HG03159 (cell line): ENCODE results near the gene NRCAM.

Experiments
- ATAC-seq: cut with Tn5 transposase; IDR thresholded peaks from one replicate; pipeline ENCODE4 v1.9.1; 2021; ENCODE audit warnings: mild to moderate bottlenecking, moderate library complexity; ENCODE audit not compliant: unreplicated experiment

Gene NRCAM

DNA sequence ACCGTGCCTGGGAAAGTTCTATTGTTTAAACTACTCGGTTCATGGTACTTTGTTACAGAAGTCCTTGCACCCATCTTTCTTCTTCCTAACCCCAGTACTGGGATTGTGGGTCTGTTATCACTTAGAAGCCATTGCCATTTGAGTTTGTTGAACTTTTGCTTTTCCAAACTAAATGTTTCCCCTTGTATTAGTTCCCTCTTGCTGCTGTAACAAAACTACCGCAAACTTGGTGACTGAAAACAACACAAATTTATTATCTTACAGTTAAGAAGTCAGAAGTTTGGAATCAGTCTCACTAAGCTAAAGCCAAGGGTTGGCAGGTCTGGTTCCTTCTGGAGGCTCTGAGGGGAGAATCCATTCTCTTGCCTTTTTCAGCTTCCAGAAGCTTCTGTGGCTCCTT, 319.2 kb downstream of the NRCAM start:
- ATAC-seq, result no peak

DNA sequence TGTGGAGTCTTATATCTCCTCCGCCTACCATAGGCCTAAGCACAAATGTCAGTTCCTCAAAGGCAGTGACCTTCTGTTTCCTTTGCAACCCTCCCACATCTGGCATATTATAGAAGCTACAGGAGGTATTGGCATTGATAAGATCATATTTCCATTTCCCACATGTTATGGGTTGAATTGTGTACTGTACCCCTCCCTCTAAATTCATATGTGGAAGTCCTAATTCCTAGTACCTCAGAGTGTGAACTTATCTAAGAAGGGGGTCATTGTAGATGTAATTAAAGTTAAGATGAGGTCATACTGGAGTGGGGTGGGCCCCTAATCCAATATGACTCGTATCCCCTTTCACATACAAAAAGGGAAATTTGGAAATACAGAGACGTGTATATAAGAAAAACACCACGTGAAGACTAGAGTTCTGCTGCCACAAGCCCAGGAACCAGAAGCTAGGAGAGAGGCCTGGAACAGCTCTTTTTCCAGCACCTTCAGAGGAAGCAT, 320.0 kb downstream of the NRCAM start:
- ATAC-seq, result peak; percentile 28

DNA sequence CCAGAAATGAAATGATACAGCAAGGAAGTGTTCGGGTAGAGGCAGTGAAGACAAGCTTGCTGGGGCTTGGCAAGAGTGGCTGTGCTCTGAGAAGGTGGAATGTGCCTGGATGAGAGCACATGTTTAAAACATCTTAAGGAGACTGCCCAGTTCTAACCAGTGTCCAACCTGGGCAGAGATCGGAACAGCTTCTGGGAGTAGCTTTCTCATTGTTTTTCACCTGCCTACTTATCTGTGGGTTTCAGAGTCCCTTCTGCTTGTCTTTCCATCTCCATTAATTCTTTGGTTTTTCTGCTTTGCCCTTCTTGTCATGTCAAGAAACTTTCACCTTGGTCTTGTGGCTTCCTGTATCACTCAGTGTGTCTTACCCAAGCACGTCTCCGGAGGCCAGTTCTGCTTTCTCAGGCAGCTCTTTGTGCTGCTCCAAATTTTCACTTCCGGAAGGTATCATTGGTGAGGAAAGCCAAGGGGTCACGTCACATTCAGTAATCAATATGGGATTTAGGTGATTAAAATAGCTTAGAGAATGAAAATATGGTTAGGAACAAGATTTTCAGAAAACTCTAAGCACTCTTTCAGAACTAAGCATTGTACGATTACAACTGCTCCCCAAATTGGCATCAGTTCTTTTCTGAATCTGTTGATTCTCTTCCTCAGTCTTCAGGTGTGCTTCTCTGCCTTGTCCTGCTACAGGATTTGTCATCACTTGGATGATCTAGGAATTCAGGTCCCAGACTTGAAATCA, 320.6 kb downstream of the NRCAM start:
- ATAC-seq, result peak; percentile 97

DNA sequence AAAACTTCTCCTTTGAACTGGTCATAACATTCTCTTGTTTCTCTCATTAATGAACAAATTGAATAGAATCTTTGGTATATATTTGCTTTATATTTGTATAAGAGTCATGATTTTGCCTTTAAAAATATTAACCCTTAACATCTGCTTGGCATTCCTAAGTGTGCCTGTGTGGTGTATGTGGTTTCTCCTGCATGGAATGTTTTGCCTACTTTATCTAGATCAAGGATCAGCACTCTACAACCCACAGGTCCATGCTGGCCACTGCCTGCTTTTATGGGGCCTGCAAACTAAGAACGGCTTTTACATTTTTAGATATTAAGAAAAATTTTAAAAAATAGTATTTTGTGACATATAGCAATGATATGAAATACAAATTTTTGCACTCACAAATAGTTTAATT, 321.8 kb downstream of the NRCAM start:
- no peak for ATAC-seq

DNA sequence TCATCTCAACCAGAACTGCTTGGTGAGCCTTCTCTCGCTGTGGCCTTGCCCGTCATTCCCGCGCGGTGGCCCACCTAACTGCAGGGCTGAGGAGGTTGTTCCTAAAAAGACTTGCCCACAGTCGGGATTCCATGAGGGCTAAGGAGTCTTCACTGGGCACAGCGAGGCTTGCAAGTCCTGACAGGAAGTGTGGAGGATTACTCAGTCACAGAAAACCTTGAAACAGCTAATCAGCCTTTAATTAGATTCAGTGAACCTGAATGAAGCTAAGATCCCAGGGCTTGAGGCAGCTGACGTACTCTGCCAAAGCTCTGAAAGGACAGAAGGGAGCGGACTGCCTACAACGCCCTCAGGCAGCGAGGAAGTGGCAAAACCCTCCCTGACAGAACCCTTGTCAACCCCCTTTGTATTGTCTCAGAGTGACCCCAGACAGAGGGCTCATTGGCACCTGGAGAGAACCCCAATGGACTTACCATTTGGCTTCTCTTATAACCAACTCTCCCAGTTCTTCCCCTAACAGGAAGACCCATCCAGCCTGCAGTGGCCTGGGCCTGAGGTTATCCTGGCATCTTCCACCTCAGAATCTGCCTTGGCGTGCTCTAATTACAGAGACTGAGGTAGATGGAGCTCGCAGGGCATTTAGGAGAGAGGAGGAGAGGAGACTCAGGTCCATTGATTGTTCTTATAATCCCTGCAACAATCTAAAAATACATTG, 323.5 kb downstream of the NRCAM start:
- ATAC-seq, result no peak

DNA sequence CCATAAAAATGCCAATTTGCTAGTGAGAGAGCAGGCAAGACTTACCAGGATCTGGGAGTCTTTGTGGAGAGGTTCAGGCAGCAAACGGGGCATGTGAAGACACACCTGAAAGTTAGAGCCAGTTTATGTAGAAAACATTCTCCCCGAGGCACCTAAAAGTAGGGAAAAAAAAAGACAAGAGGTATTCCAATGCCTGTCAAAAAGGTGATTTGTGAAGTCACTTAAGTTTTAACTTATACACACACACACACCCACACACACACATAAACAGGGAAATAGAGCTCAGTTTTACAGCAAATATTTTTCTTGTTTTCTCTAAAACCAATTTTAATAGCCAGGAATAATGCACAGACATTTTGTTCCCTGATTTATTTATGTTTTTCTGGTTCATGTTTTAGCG, 326.0 kb downstream of the NRCAM start, which contains the start of gene LAMB4:
TSS of gene LAMB4 (minus strand) at position 101 of the 400 bp plus-strand sequence. CDS start 7,197 bp downstream, outside the sequence.
- no peak for ATAC-seq

DNA sequence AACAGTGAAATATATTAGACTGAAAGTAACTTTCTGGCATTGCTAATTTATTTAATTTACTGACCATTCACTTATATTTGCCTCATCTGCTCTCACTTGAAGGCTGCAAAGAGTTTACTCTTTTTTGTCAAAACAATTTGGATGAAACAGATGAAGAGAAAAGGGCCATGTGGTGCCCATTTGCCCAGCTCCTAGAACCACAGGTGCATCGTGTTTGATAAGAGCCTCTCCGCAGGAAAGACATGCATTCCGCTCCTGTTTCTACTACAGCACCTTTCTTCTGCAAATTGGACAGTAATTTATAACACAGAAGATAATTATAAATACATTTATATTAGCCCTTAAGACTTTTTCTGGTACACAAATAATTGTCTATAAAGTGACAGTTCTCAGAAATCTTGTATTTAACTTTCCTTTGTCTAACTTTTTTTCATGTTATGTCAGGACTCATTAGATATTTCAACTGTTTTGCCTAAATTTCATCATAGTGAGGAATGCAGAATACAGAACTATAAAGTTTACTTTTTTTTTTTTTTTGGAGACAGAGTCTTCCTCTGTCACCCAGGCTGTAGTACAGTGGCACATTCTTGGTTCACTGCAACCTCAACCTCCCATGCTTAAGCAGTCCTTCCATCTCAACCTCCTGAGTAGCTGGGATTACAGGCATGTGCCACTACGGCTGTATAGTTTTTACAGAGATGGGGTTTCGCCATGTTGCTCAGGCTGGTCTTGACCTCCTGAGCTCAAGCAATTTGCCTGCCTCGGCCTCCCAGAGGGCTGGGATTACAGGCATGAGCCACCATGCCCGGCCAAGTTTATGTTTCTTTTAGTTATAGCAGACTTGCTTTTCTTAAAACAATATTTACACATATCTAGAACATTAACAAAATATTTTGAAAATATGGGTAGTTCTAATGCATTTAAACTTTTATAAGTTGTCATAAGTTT, 326.9 kb downstream of the NRCAM start:
- no peak for ATAC-seq

DNA sequence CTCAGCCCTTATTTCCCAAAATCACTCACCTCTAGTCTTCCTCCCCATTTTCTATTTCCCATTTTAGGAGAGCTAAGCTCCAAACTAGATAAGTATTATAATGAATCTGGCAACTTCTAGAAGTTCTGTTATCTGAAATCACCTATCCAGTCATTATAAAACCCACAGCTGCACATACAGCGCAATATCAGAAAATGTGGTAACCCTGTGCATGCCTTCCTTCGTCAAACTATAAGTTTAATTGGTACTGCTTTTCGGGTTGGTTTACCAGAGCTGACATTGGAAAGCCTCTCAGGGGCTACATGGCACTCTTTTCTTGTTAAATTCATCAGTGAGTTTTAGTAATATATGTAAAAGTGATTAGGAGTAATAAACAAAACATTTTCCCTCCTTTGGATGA, 327.7 kb downstream of the NRCAM start:
- ATAC-seq, result no peak

DNA sequence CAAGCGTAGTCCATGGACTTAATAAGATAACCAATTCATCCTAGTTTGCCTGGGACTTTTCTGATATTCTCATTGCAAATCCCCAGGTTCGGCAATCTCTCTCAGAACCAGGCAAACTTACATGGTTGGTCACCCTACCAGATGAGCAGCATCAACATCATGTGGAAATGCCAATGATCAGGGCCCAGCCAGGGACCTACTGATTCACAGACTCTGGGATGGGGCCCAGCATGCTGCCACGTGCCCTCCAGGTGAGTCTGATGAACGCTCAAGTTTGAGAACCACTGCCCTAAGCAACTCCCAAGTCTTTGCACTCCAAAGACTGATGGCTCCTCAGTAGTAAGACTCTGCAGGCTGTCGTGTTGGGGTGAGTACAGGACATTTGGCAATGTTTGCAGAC, 328.8 kb downstream of the NRCAM start:
- no peak for ATAC-seq

DNA sequence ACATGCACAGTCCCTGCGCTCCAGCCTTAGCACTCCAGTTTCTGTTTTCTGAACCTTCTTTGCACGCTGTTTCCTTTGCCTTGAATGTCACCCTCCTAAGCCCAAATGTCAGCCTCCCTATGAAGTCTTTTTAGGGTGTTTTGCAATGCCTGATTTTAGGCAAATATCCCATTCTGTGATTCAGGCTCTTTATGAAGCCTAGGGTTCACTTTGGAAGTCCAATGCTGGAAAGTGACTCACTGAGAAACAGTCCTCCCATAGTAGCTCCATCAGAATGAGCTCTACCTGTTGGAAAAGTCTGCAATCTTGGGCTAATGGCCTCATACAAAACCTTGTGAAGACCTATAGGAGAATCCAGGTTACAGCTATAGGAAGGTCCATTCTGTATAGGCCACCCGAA, 331.4 kb downstream of the NRCAM start:
- no peak for ATAC-seq

DNA sequence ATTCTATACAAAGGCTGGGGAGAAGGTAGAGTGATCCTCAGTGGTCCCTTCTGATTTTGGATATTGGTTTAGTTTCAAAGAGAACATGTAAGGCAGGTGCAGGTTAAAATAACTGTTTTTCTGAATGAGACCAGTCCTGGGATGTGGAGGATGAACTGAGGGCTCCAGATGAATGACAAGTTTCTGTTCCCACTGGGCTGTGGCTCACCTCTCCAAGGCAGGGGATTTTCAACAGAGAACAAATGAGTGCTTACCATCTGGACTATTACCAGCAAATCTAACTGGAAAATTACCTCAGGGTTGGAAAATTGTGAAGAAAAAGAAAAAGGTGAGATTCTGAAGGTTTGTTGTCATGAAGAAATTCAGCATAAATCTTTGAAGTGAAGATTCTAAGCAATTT, 334.1 kb downstream of the NRCAM start:
- no peak for ATAC-seq

DNA sequence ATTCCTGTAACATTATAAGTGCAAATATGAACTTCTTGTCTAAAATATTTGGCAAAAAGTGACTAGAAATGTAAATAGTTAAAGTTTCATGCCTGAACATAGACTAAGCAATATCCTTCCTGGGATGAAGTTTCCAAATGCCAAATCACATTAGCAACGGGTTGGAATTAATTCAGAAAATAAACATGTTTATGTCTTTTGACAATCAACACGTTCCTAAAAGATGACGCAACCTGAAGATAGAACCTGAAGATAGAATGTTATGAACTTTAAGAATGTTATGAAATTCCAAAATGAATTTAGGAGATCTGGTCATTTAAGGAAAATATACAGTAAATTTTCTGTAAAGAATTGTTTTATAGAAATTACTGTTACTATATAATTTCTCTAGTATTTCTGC, 335.3 kb downstream of the NRCAM start:
- ATAC-seq, result no peak

DNA sequence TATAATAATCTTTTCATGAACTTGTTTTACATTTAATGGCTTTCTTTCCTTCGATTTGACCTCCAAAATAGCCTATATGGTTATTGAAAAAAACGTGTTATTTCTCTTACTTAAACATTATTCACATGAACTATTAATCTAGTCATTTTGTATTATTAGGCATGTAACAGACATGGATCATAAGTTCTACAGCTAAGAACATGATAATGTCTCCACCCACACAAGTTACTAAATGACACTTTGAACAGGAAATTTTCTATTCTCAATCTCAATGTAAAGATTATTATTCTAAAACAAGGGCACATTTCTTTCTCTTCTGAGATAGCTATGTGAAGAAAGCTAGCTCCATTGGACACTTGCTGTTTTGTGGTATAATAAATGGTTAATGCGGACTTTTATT, 336.0 kb downstream of the NRCAM start:
- no peak for ATAC-seq

DNA sequence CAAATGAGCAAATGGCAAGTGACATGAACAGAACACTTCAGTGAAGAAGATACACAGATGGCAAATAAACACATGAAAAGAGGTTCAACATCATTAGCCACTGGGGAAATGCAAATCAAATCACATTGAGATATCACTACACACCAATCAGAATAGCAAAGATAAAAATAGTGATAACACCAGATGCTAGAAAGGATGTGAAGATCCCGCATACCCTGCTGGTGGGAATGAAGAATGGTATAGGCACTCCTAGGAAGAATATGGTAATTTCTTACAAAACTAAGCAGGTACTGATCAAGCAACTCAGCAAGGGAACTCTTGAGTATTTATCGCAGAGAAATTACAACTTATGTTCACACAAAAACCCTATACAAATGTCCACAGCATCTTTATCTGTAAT, 337.3 kb downstream of the NRCAM start:
- no peak for ATAC-seq

DNA sequence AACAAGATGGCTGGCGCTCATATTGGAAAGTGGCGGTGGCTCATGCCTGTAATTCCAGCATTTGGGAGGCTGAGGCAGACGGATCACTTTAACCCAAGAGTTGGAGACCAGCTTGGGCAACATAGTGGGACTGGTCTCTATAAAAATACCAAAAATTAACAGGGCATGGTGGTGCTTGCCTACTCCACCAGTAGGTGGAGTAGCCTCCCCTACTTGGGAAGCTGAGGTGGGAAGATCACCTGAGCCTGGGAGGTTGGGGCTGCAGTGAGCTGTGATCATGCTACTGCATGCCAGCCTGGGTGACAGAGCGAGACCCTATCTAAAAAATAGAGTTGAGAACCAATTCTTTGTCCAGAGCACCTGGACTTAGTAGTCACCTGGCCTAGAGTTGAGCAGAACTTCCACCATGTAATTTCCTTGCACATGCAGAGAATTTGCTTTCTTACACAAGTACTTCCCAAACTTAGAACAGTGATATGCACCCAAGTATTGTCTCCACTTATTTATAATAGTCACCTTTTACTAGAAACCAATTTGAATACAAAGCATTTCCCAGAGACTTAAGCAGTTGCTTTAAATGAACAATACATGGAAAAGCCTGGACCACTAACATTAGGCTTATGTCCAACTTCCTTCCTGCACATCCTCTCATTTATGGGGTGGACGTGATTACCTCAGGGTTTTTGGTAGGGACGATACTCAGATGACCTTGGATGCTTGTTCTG, 342.0 kb downstream of the NRCAM start:
- ATAC-seq, result peak; percentile 66

DNA sequence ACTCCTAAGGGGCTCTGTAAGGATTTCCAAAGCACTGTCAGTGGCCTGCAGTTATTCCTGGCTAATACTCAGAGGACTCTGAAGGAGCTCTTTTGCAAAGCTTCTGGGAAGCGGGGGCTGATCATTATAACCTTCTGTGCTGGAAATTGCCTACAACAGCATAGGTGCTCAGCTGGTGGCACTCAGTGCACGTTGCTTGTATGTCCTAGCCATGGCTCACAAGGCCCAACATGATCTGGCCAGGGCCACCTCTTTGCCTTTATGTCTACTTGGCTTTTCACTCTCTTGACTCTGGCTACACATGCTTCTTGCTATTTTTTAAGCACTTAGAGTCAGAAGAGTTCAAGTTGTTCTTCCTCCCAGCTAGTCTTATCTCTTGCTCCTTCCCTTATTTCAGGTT, 343.6 kb downstream of the NRCAM start:
- ATAC-seq, result no peak

DNA sequence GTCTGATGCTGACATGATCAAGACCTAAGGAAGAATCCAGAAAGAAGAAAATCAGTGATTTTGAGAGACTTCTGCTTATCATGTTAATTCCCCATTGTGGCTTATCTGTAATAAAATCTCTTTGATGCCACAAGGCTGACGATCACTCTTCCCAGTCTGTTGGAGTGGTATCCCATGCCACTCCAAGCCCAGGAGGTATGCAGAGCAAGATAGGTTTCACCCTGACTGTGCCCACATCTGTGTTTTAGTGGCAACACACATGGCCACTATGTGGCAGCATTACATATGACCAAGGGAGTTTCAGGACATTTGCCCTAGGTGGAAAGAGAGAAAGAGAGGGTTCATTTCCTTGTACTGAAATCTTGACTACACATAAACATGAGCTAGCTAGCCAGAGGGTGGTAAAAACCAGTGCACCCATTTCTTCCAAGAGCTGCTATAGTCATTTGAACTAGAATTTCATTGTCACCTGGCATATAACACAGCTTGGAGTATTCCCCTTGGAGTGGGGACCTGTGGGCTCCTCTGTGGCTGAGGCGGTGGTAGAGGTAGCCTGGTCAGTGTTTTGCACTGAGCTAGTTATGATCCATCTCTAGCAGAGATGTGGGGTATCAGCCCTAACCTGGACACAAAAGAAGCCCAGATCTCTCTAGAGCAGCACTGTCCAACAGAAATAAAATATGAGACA, 346.9 kb downstream of the NRCAM start:
- ATAC-seq, result peak; percentile 70

DNA sequence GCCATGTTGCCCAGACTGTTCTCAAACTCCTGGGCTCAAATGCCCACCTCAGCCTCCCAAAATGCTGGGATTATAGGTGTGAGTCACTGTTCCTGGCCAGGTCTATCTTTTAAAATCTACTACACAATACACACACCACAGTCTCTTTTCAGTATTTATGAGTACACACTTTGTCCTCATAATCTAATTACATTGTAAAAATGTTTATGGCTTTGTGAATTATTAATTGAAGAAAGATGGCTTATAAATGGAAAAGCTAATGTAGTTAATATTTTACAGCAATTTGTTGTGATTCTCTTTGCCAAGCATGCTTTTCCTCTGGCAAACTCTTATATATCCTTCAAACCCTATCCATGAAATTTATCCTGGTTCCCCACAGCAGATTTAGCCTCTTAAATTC, 348.1 kb downstream of the NRCAM start:
- no peak for ATAC-seq

DNA sequence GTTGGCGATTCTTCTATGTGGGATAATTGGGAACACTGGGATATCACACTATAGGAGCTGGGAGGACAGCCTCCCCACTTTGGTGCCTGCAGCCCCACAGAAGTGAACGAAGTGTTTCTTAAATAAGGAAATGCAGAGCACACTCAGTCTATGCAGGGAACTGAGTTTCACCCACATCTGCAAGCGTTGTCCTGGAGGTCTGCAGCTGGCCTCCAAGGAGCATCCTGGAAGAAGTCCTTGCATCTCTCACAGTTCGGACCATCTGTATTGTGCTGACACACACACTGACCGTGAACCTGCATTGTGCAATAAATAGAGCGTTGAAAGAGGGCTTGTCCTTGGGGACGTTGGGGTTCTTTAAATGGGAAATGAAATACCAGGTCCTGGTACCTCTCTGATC, 351.9 kb downstream of the NRCAM start:
- ATAC-seq, result no peak
